ENCODE results near the gene STK35.

GRCh38 chr20:2145376-2145775, 43.7 kb downstream of the STK35 start:
- TF ChIP-seq POLR2A (IDR thresholded peaks at IDR 0.05; ENCODE audit: low read length) (no peak), GATA1 (IDR thresholded peaks at IDR 0.05; ENCODE audit: low read depth, low read length) (no peak)

All from erythroblast (primary cell).